Fibroblast of mammary gland (primary cell): ENCODE data around the gene HLA-A.
"Not testable (repeated sequence)": the region's sequence is repeated elsewhere in the genome, so short reads cannot be mapped to it uniquely, and the experiment has no call there.

Experiments used
- DNase-seq: peaks from one replicate; pipeline ENCODE4 v3.0.0-alpha.2; 2010; ENCODE audit warnings: low read depth
- H3K4me3 ChIP-seq: 2 replicates; pipeline ENCODE4 v1.5.1; 2011; ENCODE audit warnings: low read depth, mild to moderate bottlenecking, low read length, moderate library complexity; ENCODE audit not compliant: control insufficient read depth
- CTCF ChIP-seq: conservative IDR thresholded peaks from 2 replicates; pipeline ENCODE4 v1.5.1; 2011; ENCODE audit warnings: low read depth, low read length, inconsistent platforms; ENCODE audit not compliant: control insufficient read depth, insufficient read depth

HLA-A gene

GRCh38 chr6:29977425-29977727 lies 35.0 kb downstream of the HLA-A start:
- no peak for DNase-seq
- no peak for TF ChIP-seq CTCF
- H3K4me3 ChIP-seq, result peak overlapping the region; percentile 56

GRCh38 chr6:29980013-29980412 lies 37.7 kb downstream of the HLA-A start:
- not testable (repeated sequence) for H3K4me3 ChIP-seq, DNase-seq

GRCh38 chr6:29980511-29980910 lies 38.2 kb downstream of the HLA-A start:
- no peak for DNase-seq
- TF ChIP-seq CTCF, result no peak
- H3K4me3 ChIP-seq, result no peak overlapping the region

GRCh38 chr6:29981211-29981812 lies 39.0 kb downstream of the HLA-A start:
- DNase-seq, result no peak
- no peak for TF ChIP-seq CTCF
- H3K4me3 ChIP-seq, result no peak overlapping the region

- no peak for TF ChIP-seq CTCF
- no peak for DNase-seq
- H3K4me3 ChIP-seq, result no peak overlapping the region
These were observed 39.8 kb downstream of the HLA-A start for GRCh38 chr6:29982097-29982496.

- no peak for DNase-seq
- H3K4me3 ChIP-seq, result no peak overlapping the region
- no peak for TF ChIP-seq CTCF
These were observed 41.9 kb downstream of the HLA-A start for GRCh38 chr6:29984232-29984631.

- no peak overlapping the region for H3K4me3 ChIP-seq
- no peak for TF ChIP-seq CTCF
- no peak for DNase-seq
These were observed 42.7 kb downstream of the HLA-A start for GRCh38 chr6:29984992-29985391.
